GM18526 (cell line): ENCODE results near the gene CD226.

Experiments used
- POLR2A ChIP-seq: IDR thresholded peaks from 3 replicates; pipeline ENCODE4 v1.6.1; 2011; ENCODE audit not compliant: insufficient read length; ENCODE audit errors: extremely low read depth

The CD226 gene

GRCh38 chr18:69895066-69896047 lies 52.3 kb downstream of the CD226 start:
- TF ChIP-seq POLR2A: no peak

GRCh38 chr18:69894467-69894866 lies 53.2 kb downstream of the CD226 start:
- TF ChIP-seq POLR2A: no peak

GRCh38 chr18:69890558-69890957 lies 57.1 kb downstream of the CD226 start:
- TF ChIP-seq POLR2A: no peak

GRCh38 chr18:69889009-69889408 lies 58.7 kb downstream of the CD226 start:
- no peak for TF ChIP-seq POLR2A

GRCh38 chr18:69887256-69887655 lies 60.4 kb downstream of the CD226 start:
- TF ChIP-seq POLR2A: no peak

GRCh38 chr18:69885841-69886531 lies 61.7 kb downstream of the CD226 start:
- peak; percentile 12 for TF ChIP-seq POLR2A

GRCh38 chr18:69885355-69885754 lies 62.3 kb downstream of the CD226 start:
- no peak for TF ChIP-seq POLR2A

- no peak for TF ChIP-seq POLR2A
Observed at GRCh38 chr18:69883781-69884180, 63.9 kb downstream of the CD226 start.

GRCh38 chr18:69882965-69883668 lies 64.6 kb downstream of the CD226 start:
- TF ChIP-seq POLR2A: no peak

- TF ChIP-seq POLR2A: no peak
Observed at GRCh38 chr18:69880083-69880482, 67.6 kb downstream of the CD226 start.

GRCh38 chr18:69878213-69878933 lies 69.3 kb downstream of the CD226 start:
- TF ChIP-seq POLR2A: no peak

- TF ChIP-seq POLR2A: no peak
Observed at GRCh38 chr18:69876490-69876889, 71.2 kb downstream of the CD226 start.

GRCh38 chr18:69874058-69874457 lies 73.6 kb downstream of the CD226 start:
- no peak for TF ChIP-seq POLR2A

GRCh38 chr18:69872661-69873060 lies 75.0 kb downstream of the CD226 start:
- TF ChIP-seq POLR2A: no peak

- no peak for TF ChIP-seq POLR2A
Observed at GRCh38 chr18:69871363-69871762, 76.3 kb downstream of the CD226 start.

- no peak for TF ChIP-seq POLR2A
Observed at GRCh38 chr18:69870736-69871135, 76.9 kb downstream of the CD226 start.

- TF ChIP-seq POLR2A: no peak
Observed at GRCh38 chr18:69866212-69866611, 81.5 kb downstream of the CD226 start.
